GM19238 (cell line): ENCODE results near the gene TBL1X.

Source experiments
- DNase-seq: peaks from one replicate; pipeline ENCODE4 v3.0.0; 2011; ENCODE audit warnings: low spot score; ENCODE audit not compliant: insufficient read length

Gene TBL1X

GRCh38 chrX:9622128-9622527 is 157.3 kb downstream of the TBL1X start:
- DNase-seq: no peak

GRCh38 chrX:9626379-9626778 is 161.5 kb downstream of the TBL1X start:
- no peak for DNase-seq

GRCh38 chrX:9627922-9628321 is 163.1 kb downstream of the TBL1X start:
- DNase-seq: no peak

GRCh38 chrX:9628779-9629493 is 164.1 kb downstream of the TBL1X start:
- no peak for DNase-seq

GRCh38 chrX:9634551-9634950 is 169.7 kb downstream of the TBL1X start:
- no peak for DNase-seq

GRCh38 chrX:9635368-9635767 is 170.5 kb downstream of the TBL1X start:
- no peak for DNase-seq

- DNase-seq: no peak
These were observed 170.9 kb downstream of the TBL1X start for GRCh38 chrX:9635803-9636202.

- no peak for DNase-seq
These were observed 174.0 kb downstream of the TBL1X start for GRCh38 chrX:9638871-9639270.

- DNase-seq: no peak
These were observed 177.6 kb downstream of the TBL1X start for GRCh38 chrX:9642270-9642995.

- no peak for DNase-seq
These were observed 178.9 kb downstream of the TBL1X start for GRCh38 chrX:9643807-9644206.

- DNase-seq: peak; percentile 13
These were observed 179.5 kb downstream of the TBL1X start for GRCh38 chrX:9644335-9644734.

GRCh38 chrX:9646471-9647224 is 181.8 kb downstream of the TBL1X start:
- no peak for DNase-seq

- DNase-seq: no peak
These were observed 182.6 kb downstream of the TBL1X start for GRCh38 chrX:9647431-9647830.

GRCh38 chrX:9650091-9650490 is 185.2 kb downstream of the TBL1X start:
- no peak for DNase-seq

- DNase-seq: no peak
These were observed 186.9 kb downstream of the TBL1X start for GRCh38 chrX:9651737-9652136.

- DNase-seq: no peak
These were observed 190.1 kb downstream of the TBL1X start for GRCh38 chrX:9654929-9655328.

- no peak for DNase-seq
These were observed 191.4 kb downstream of the TBL1X start for GRCh38 chrX:9656277-9656676.

GRCh38 chrX:9656871-9657270 is 192.0 kb downstream of the TBL1X start:
- DNase-seq: no peak

GRCh38 chrX:9657590-9658256 is 192.9 kb downstream of the TBL1X start:
- DNase-seq: no peak

GRCh38 chrX:9658409-9658808 is 193.6 kb downstream of the TBL1X start:
- no peak for DNase-seq

- DNase-seq: no peak
These were observed 194.8 kb downstream of the TBL1X start for GRCh38 chrX:9659571-9660195.
